Adrenal gland (tissue), 12 donors: ENCODE data around the gene LRRC4C. TPM values are rescaled to one million over a fixed set of nuclear protein-coding genes. Genes with fewer than 3 reads are reported as not detected.

Source experiments
- DNase-seq, 7 donors: peaks; one replicate each; pipeline ENCODE4 v3.0.0-alpha.2; 2019 to 2020
- H3K27ac ChIP-seq, 5 donors: fragments of 200-600 bp; sonication (generic) in 4 of 5; 1 replicate in 3 of 5; 2 replicates in 2 of 5; pipeline versions ENCODE4 v1.5.1 to v1.8.0; 2016 to 2020; ENCODE audit warnings: mild to moderate bottlenecking in 1 of 5
- H3K27me3 ChIP-seq: fragments of 200-600 bp; 2 replicates; pipeline ENCODE4 v1.8.0; 2021
- H3K36me3 ChIP-seq, 2 donors: fragments of 200-600 bp; replicated peaks in 1 of 2; 1 replicate in 1 of 2; 2 replicates in 1 of 2; pipeline versions ENCODE4 v1.5.1 to v1.8.0; 2018 to 2022
- H3K4me1 ChIP-seq, 2 donors: fragments of 200-600 bp; replicated peaks in 1 of 2; 1 replicate in 1 of 2; 2 replicates in 1 of 2; pipeline versions ENCODE4 v1.5.1 to v1.8.0; 2018 to 2021
- H3K4me3 ChIP-seq, 4 donors: fragments of 200-600 bp; sonication (generic) in 3 of 4; one replicate each; pipeline ENCODE4 v1.5.1; 2016 to 2018
- H3K9me3 ChIP-seq, 3 donors: fragments of 200-600 bp; sonication (generic) in 1 of 3; replicated peaks in 1 of 3; 1 replicate in 2 of 3; 2 replicates in 1 of 3; pipeline versions ENCODE4 v1.5.1 to v1.8.0; 2016 to 2021
- CTCF ChIP-seq, 6 experiments: fragments of 450-650 bp in 4 of 6; fragments of 200-600 bp in 2 of 6; sonication (generic) in 1 of 6; IDR thresholded peaks; 1 replicate in 5 of 6; 2 replicates in 1 of 6; pipeline versions ENCODE4 v1.5.1 to v1.8.0; 2016 to 2021; ENCODE audit warnings: antibody characterized with exemption in 6 of 6, mild to moderate bottlenecking in 2 of 6, moderate library complexity in 1 of 6
- POLR2A ChIP-seq, 2 donors: fragments of 450-650 bp; IDR thresholded peaks; one replicate each; pipeline ENCODE4 v1.6.1; 2017; ENCODE audit warnings: antibody characterized with exemption in 2 of 2, mild to moderate bottlenecking in 2 of 2, moderate library complexity in 1 of 2
- WGBS, 4 donors: extraction: QIAGEN DNeasy Blood & Tissue Kit in 2 of 4; methylation state at CpG; one replicate each; pipeline versions ENCODE4 v1.1.5 to v1.1.7; 2013 to 2017; 5-methylcytosine and 5-hydroxymethylcytosine counted together
- intact Hi-C, 2 donors: fragments of 100-400 bp; cut with DNase I; formaldehyde crosslinking; loops; one replicate each; pipeline versions ENCODE4 v1.14.1 to v1.15.0; 2022 to 2023
- polyA plus RNA-seq, 3 donors: library from polyadenylated mRNA; stranded (reverse); fragments of 200-250 nt in 2 of 3; fragments of 350-450 nt in 1 of 3; fragmentation: Illumina TruSeq in 1 of 3; extraction: RNeasy Lipid Tissue Mini Kit (QIAGEN cat#74804) in 1 of 3; gene quantifications; one replicate each; pipeline ENCODE4 v1.2.3, GENCODE V29; 2013 to 2014
- total RNA-seq, 9 donors: library from RNA; depleted of rRNA in 4 of 9; stranded (reverse); fragments of >200 nt in 4 of 9; fragments of 120-200 nt in 1 of 9; fragmentation: NEBNext Ultra II Directional in 1 of 9; extraction: Animal tissue kit (Norgen Biotek cat#: 25700) in 1 of 9; gene quantifications; one replicate each; pipeline versions ENCODE4 v1.1.0 to v1.2.4, GENCODE V29; 2013 to 2023
- donor health status: healthy with polysubstance abuse.
- donor health status: Bipolar disorder and iron deficiency.
- donor health status: DM: yes; HTN: yes; CAD: no.
- donor health status: DM: no; HTN: no; CAD: no.
- donor health status: DM: no; HTN: no; CAD: no.
- donor health status: DM: yes; HTN: yes; CAD: no.

LRRC4C gene
- total and polyA plus RNA-seq, 12 donors: 1.0 to 10.6 (median 5.5) TPM

- no peak for DNase-seq
- Histone ChIP-seq H3K36me3 (no peaks in the 10 kb centered on the region), H3K4me3 (no peak overlapping the region), H3K4me1 (peaks cover 0 to 7% of the 10 kb centered on the region in 2 donors), H3K27me3 (no peaks in the 10 kb centered on the region), H3K9me3 (no peaks in the 10 kb centered on the region), H3K27ac (no peak overlapping the region)
- intact Hi-C loops: no loop called here
- TF ChIP-seq POLR2A (IDR thresholded peaks at IDR 0.05): no peak
- TF ChIP-seq CTCF (IDR thresholded peaks at IDR 0.05): no peak
- WGBS, 4 donors: 56 to 61% (median 57%) methylated on average over 4 of the region's 4 CpGs
These were observed 1164.0 kb downstream of the LRRC4C start for GRCh38 chr11:40295466-40295865.

- Histone ChIP-seq H3K36me3 (no peaks in the 10 kb centered on the region), H3K27ac (no peak overlapping the region), H3K9me3 (no peaks in the 10 kb centered on the region), H3K4me1 (peaks cover 0 to 7% of the 10 kb centered on the region in 2 donors), H3K4me3 (no peak overlapping the region), H3K27me3 (no peaks in the 10 kb centered on the region)
- intact Hi-C loops: no loop called here
- WGBS, 4 donors: 65 to 80% (median 71%) methylated on average over 9 of the region's 9 CpGs
- no peak for DNase-seq
- no peak for TF ChIP-seq CTCF (IDR thresholded peaks at IDR 0.05)
- no peak for TF ChIP-seq POLR2A (IDR thresholded peaks at IDR 0.05)
These were observed 1164.7 kb downstream of the LRRC4C start for GRCh38 chr11:40294741-40295140.

DNA sequence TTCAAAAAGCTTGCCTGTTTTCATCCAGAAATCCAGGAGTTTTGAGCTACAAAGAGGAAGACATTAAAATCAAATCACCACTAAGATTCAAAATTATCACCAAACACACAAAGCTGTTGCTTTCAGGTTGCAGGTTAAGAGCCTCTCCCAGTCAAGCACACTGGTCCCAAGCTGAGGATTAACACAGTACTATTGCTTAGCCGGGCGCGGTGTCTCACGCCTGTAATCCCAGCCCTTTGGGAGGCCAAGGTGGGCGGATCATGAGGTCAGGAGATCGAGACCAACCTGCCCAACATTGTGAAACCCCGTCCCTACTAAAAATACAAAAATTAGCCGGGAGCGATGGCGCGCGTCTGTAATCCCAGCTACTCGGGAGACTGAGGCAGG is 1165.1 kb downstream of the LRRC4C start:
- intact Hi-C loops: no loop called here
- Histone ChIP-seq H3K4me3 (no peak overlapping the region), H3K27ac (no peak overlapping the region), H3K27me3 (no peaks in the 10 kb centered on the region), H3K36me3 (no peaks in the 10 kb centered on the region), H3K9me3 (no peaks in the 10 kb centered on the region), H3K4me1 (peaks cover 0 to 7% of the 10 kb centered on the region in 2 donors)
- 74 to 82% (median 77%) methylated on average over 11 to 13 of the region's 13 CpGs for WGBS, 4 donors
- TF ChIP-seq CTCF (IDR thresholded peaks at IDR 0.05): no peak
- TF ChIP-seq POLR2A (IDR thresholded peaks at IDR 0.05): no peak
- no peak for DNase-seq

DNA sequence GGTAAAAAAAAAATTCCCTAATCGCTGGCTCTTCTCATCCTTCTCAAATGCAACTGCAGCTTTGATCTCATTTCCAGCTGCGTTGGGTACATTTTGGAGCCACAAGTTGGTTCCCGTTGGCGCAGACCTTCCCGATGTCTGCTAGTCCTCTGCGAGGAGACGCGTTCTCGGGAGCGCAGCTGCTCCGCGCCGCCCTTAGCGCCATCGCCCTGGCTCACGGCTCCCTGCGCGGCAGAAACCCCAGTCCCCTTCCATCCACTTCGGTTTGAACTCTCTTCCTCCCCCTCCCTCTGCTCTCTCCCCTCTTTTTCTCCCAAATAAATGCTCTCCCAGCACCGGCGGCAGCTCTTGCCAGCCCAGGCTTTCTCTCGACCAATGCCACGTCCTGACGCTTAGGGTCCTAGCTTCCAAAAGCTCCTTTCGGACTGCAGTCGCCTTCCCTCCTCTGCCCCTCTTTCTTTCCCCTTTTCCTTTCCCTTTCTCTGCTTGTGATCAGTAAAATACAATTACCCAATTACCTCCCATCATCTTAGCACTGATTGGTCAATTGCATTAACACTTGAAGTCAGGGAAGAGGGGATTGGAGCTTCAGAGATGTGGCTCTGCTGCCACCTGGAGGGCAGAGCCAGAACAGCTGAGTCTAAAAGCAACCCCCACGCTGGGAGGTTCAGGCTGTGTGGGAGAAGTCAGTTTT is 1165.7 kb downstream of the LRRC4C start:
- Histone ChIP-seq H3K4me3 (peak overlapping the region in 3 of 4 donors; percentile 42 to 66 (median 52)), H3K4me1 (peaks cover 0 to 7% of the 10 kb centered on the region in 2 donors), H3K36me3 (no peaks in the 10 kb centered on the region), H3K9me3 (no peaks in the 10 kb centered on the region), H3K27ac (peak overlapping the region in 3 of 5 donors; percentile 57 to 77 (median 67)), H3K27me3 (no peaks in the 10 kb centered on the region)
- peak; percentile 83 to 92 (median 90) for TF ChIP-seq CTCF (IDR thresholded peaks at IDR 0.05)
- peak in 1 of 2 donors; percentile 77 for TF ChIP-seq POLR2A (IDR thresholded peaks at IDR 0.05)
- DNase-seq: peak; percentile 56 to 89 (median 74)
- intact Hi-C loops: no loop called here
- WGBS, 4 donors: 2 to 5% (median 2%) methylated on average over 27 of the region's 27 CpGs
